GM12875 (cell line): Measurements from ENCODE around the gene MLXIPL.
"Not testable (repeated sequence)": the region's sequence is repeated elsewhere in the genome, so short reads cannot be mapped to it uniquely, and the experiment has no call there.

ENCODE experiments used
- H3K4me3 ChIP-seq: one replicate; pipeline ENCODE4 v1.5.1; 2011; ENCODE audit warnings: low read depth, low read length, control low read depth
- TF ChIP-seq, protein P1 (sequence below): IDR thresholded peaks from 2 replicates; pipeline ENCODE4 v1.5.1; 2011; ENCODE audit warnings: low read depth, mild to moderate bottlenecking, control low read depth, inconsistent platforms, low read length, moderate library complexity, borderline replicate concordance; ENCODE audit not compliant: insufficient read depth

Gene MLXIPL

DNA sequence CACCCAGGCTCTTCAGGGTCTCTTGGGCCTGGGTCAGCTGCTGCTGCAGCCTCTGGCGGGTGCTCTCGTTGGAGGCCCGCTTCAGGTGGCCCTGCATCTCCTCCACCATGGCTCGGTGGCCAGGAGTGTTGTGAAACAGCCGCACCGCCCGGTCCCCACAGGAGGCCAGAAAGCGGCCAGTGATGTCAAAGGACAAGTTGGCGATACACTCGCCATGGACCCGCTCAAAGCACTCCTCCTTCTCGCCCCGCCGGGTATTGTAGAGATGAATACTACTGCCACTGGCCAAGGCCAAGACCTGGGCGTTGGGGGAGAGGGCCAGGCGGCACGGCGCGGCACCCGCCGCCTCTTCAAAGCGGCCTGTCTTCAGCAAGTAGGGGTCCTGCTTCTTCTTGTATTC is 53.8 kb downstream of the MLXIPL start:
- no peak overlapping the region for H3K4me3 ChIP-seq
- TF ChIP-seq, protein P1, sequence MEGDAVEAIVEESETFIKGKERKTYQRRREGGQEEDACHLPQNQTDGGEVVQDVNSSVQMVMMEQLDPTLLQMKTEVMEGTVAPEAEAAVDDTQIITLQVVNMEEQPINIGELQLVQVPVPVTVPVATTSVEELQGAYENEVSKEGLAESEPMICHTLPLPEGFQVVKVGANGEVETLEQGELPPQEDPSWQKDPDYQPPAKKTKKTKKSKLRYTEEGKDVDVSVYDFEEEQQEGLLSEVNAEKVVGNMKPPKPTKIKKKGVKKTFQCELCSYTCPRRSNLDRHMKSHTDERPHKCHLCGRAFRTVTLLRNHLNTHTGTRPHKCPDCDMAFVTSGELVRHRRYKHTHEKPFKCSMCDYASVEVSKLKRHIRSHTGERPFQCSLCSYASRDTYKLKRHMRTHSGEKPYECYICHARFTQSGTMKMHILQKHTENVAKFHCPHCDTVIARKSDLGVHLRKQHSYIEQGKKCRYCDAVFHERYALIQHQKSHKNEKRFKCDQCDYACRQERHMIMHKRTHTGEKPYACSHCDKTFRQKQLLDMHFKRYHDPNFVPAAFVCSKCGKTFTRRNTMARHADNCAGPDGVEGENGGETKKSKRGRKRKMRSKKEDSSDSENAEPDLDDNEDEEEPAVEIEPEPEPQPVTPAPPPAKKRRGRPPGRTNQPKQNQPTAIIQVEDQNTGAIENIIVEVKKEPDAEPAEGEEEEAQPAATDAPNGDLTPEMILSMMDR, result no peak

DNA sequence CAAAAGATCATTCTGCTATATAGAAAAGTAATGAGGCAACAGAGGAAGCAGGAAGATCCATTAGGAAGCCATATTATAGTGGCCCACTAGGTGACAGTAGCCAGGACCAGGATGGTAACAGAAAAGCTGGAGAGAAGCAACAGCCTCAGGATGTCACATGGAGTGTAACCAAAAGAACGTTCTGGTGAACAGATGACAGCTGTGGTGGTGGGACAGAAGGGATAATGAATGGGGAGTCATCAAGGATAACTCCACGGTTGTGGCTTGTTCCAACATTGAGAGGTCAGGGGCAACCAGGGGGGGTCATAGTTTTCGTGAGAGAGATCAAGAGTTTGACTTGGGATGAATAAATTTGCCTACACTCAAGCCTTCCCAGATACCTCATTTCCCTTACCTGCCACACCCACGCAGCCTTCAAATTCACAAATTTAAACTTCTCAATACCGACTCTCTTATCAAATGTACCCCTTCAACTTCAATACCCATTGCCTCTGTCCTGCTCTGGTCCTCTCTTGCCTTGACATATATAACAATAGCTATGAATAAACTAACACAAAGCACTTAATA is 55.2 kb downstream of the MLXIPL start:
- H3K4me3 ChIP-seq, result no peak overlapping the region
- TF ChIP-seq, protein P1, result no peak

DNA sequence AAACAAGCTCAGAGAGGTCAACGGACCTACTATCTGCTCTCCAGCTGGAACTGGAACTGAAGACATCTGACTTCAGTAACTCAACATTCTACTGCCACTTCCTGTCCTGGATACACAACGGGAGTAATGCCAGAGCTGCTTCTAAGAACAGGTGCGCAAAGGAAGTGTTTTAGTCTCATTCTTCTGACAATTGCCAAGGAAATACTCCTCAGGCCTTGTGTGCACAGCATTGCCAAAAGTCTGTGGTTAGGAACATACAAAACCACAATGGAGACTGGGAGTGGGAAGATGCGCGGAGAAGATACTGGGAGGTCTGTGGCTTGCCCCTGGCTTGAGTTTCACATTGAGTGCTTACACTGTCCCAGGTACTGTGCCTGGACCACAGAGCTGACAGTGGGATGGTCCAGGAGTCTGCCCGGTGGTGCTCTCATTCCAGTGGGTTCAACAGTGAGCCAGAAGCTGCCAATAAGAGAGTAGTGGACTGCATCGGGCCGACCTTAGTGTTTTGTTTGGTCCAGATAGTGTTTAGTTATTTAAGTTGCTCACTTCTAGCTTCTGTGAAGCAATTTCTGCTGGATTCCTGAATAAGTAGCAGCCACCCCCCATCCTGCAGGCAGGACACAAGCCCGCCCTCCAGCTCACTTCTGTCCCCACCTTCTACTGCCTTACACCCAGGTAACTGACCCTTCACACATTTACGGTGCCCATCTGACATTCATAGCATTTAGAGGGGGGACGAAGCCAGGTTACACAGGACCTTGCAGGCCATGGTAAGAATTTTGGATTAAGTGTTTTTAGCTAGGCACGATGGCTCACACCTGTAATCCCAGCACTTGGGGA is 56.3 kb downstream of the MLXIPL start:
- H3K4me3 ChIP-seq, result no peak overlapping the region
- TF ChIP-seq, protein P1, result no peak

DNA sequence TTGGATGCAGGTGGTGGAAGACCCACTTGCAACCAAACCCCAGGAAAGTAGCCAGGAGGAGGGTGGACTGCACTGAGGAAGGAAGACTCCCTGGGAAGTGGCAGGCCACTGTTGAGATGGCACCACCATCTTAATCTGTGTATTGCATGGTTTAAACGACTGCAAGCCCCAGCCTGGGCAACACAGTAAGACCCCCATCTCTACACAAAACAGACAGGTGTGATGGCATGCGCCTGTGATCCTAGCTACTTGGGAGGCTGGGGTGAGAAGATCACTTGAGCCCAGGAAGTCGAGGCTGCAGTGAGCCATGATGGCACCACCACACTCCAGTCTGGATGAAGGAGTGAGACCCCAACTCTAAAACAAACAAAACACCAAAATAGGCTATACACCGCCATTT is 57.2 kb downstream of the MLXIPL start:
- TF ChIP-seq, protein P1, result no peak
- H3K4me3 ChIP-seq, result no peak overlapping the region

DNA sequence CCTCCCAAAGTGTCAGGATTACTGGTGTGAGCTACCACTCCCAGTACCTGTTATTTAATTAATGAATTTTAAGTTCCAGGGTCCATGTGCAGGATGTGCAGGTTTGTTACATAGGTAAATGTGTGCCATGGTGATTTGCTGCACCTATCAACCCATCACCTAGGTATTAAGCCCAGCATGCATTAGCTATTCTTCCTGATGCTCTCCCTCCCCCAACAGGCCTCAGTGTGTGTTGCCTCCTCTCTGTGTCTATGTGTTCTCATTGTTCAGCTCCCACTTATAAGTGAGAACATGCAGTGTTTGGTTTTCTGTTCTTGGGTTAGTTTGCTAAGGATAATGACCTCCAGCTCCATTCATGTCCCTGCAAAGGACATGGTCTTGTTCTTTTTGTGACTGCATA is 57.9 kb downstream of the MLXIPL start:
- not testable (repeated sequence) for H3K4me3 ChIP-seq

DNA sequence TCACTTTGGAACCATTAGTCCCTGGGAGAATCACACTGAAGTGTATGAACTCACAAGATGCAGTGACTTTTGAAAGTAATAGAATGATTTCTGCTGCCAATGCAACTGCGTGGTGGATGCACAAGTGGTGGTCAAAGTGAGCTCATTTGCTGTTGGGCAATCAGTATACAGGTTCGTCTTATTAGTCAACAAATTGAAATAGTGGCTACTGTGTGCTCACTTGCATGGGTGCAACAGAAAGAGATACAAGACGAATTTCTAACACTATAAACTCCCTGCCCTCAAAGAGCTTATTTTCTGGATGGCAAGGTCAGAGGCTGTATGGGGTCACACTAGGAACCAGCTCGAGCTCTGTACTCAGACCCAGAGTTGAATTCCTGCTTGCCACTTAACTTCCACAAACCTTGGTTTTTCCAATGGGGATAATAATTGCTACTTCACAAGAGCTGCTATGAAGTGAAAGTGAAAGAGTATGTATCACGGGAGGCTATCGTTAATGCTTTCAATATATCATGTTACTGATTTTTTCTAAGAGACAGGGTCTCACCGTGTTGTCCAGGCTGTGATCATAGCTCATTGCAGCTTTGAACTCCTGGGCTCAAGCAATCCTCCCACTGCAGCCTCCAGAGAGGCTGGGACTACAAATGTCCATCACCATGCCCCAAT is 58.5 kb downstream of the MLXIPL start:
- no peak overlapping the region for H3K4me3 ChIP-seq
- TF ChIP-seq, protein P1, result no peak

DNA sequence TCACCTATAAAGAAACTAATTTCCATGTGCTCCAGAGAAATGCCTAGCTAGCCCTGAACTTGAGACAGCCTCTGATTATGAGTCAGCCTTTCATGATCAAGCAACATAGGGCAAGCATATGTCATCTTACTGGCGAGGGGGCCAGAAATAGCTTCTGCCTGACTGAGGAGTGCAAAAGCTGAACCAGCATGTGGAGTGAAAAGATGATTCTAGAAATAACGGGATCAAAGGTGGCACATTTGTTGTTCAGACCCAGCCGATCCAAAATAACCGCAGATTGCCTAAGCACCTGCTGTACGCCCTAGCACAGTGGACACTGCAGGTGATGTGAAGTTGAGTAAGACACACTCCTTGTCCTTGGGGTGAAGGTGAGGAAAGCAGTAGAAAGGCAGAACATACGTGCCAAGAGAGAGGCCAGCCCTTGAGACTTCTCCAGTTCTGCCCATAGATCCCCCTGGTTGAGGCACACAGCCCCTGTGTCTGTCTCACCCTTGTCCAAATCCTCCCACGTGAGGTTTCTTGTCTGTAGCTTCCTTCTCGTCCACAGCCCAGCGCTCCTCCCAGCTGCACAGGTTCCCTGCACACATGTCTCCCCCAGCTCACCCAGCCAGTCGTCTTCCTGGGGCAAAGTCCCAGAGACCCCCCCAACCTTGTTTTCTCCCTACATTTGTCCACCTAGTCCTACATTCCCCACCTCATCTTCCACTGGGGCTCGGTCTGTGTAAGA is 64.0 kb downstream of the MLXIPL start:
- TF ChIP-seq, protein P1, result no peak
- H3K4me3 ChIP-seq, result no peak overlapping the region
